Neural cell (in vitro differentiated cells): ENCODE results near the gene MCL1. TPM values are rescaled to one million over a fixed set of nuclear protein-coding genes. Genes with fewer than 3 reads are reported as not detected.

Source experiments
- H2AFZ ChIP-seq: fragments of 200-600, 300-800 bp; sonication (generic), shearing (Covaris generic); 2 replicates; pipeline ENCODE4 v1.6.0; 2014; ENCODE audit warnings: low read depth, mild to moderate bottlenecking, antibody characterized with exemption, low read length, moderate library complexity
- H3F3A ChIP-seq: fragments of 200-600 bp; shearing (Covaris generic); 2 replicates; pipeline ENCODE4 v1.6.1; 2016; ENCODE audit warnings: mild to moderate bottlenecking, moderate library complexity, mixed read lengths, antibody characterized with exemption, low read length; ENCODE audit not compliant: insufficient read depth, poor library complexity, severe bottlenecking
- H3K27ac ChIP-seq: fragments of 200-600, 300-800 bp; sonication (generic), shearing (Covaris generic); 2 replicates; pipeline ENCODE4 v1.5.1; 2014; ENCODE audit warnings: mild to moderate bottlenecking, low read length, moderate library complexity
- H3K27me3 ChIP-seq: fragments of 300-800, 200-600 bp; sonication (generic), shearing (Covaris generic); 2 replicates; pipeline ENCODE4 v1.6.0; 2014; ENCODE audit warnings: mild to moderate bottlenecking, low read depth, low read length, moderate library complexity; ENCODE audit not compliant: insufficient read depth
- H3K36me3 ChIP-seq: fragments of 300-800, 200-600 bp; sonication (generic), shearing (Covaris generic); 2 replicates; pipeline ENCODE4 v1.5.1; 2014; ENCODE audit warnings: mild to moderate bottlenecking, antibody characterized with exemption, low read length, moderate library complexity; ENCODE audit not compliant: insufficient read depth
- H3K4me2 ChIP-seq: fragments of 300-800, 200-600 bp; sonication (generic), shearing (Covaris generic); 2 replicates; pipeline ENCODE4 v1.6.0; 2014; ENCODE audit warnings: mild to moderate bottlenecking, low read length
- H3K4me3 ChIP-seq: fragments of 300-800, 200-600 bp; sonication (generic), shearing (Covaris generic); 2 replicates; pipeline ENCODE4 v1.5.1; 2014; ENCODE audit warnings: mild to moderate bottlenecking, low read length, moderate library complexity
- H3K79me2 ChIP-seq: fragments of 200-600 bp; shearing (Covaris generic); replicated peaks from 2 replicates; pipeline ENCODE4 v1.6.0; 2014; ENCODE audit warnings: mild to moderate bottlenecking, low read length, moderate library complexity; ENCODE audit not compliant: insufficient read depth
- H3K9ac ChIP-seq: fragments of 300-800, 200-600 bp; sonication (generic), shearing (Covaris generic); 2 replicates; pipeline ENCODE4 v1.6.1; 2016; ENCODE audit warnings: mild to moderate bottlenecking, low read length, mixed read lengths
- H3K9me2 ChIP-seq: fragments of 200-600 bp; shearing (Covaris generic); 2 replicates; pipeline ENCODE4 v1.6.1; 2016; ENCODE audit warnings: mild to moderate bottlenecking, low read length, mixed read lengths; ENCODE audit not compliant: insufficient read depth
- H3K9me3 ChIP-seq: fragments of 200-600, 300-800 bp; sonication (generic), shearing (Covaris generic); 2 replicates; pipeline ENCODE4 v1.6.1; 2016; ENCODE audit warnings: mild to moderate bottlenecking, mixed run types, low read length, moderate library complexity, mixed read lengths
- H4K20me1 ChIP-seq: fragments of 200-600 bp; shearing (Covaris generic); 2 replicates; pipeline ENCODE4 v1.6.1; 2016; ENCODE audit warnings: mild to moderate bottlenecking, mixed run types; ENCODE audit not compliant: insufficient read depth
- EP300 ChIP-seq: fragments of 450-650 bp; conservative IDR thresholded peaks from 2 replicates; pipeline ENCODE4 v1.6.1; 2014; ENCODE audit warnings: antibody characterized with exemption, mild to moderate bottlenecking, moderate library complexity; ENCODE audit not compliant: poor library complexity, severe bottlenecking
- EZH2 ChIP-seq: fragments of 200-600, 300-800 bp; shearing (Covaris generic), sonication (generic); IDR thresholded peaks from 2 replicates; pipeline ENCODE4 v1.6.1; 2014; ENCODE audit warnings: antibody characterized with exemption, low read length, borderline replicate concordance, mild to moderate bottlenecking; ENCODE audit not compliant: insufficient read depth, poor library complexity, severe bottlenecking
- MXI1 ChIP-seq: fragments of 450-650 bp; conservative IDR thresholded peaks from 2 replicates; pipeline ENCODE4 v1.6.1; 2014; ENCODE audit warnings: antibody characterized with exemption, mild to moderate bottlenecking; ENCODE audit not compliant: poor library complexity, severe bottlenecking
- POLR2AphosphoS5 ChIP-seq: IDR thresholded peaks from 2 replicates; pipeline ENCODE4 v1.6.1; 2012
- RAD21 ChIP-seq: fragments of 450-650 bp; conservative IDR thresholded peaks from 2 replicates; pipeline ENCODE4 v1.6.1; 2014; ENCODE audit warnings: antibody characterized with exemption, mild to moderate bottlenecking, moderate library complexity
- SMC3 ChIP-seq: fragments of 450-650 bp; conservative IDR thresholded peaks from 2 replicates; pipeline ENCODE4 v1.6.1; 2014; ENCODE audit warnings: antibody characterized with exemption, mild to moderate bottlenecking, moderate library complexity; ENCODE audit not compliant: poor library complexity
- TAF1 ChIP-seq: IDR thresholded peaks from 2 replicates; pipeline ENCODE4 v1.6.1; 2012; ENCODE audit warnings: low read depth
- polyA plus RNA-seq: library from polyadenylated mRNA; depleted of rRNA; stranded (reverse); fragments of >200 nt; gene quantifications from 2 replicates; pipeline ENCODE4 v1.2.3, GENCODE V29; 2014
- TF ChIP-seq, protein P1 (sequence below): IDR thresholded peaks from 2 replicates; pipeline ENCODE4 v1.6.1; 2012; ENCODE audit warnings: borderline replicate concordance
- TF ChIP-seq, protein P2 (sequence below): fragments of 450-650 bp; IDR thresholded peaks from 2 replicates; pipeline ENCODE4 v1.5.1; 2014; ENCODE audit warnings: antibody characterized with exemption, mild to moderate bottlenecking, moderate library complexity; ENCODE audit not compliant: poor library complexity, severe bottlenecking

The MCL1 gene
- polyA plus RNA-seq, 1 donor from 2014 or later = 171 TPM

DNA sequence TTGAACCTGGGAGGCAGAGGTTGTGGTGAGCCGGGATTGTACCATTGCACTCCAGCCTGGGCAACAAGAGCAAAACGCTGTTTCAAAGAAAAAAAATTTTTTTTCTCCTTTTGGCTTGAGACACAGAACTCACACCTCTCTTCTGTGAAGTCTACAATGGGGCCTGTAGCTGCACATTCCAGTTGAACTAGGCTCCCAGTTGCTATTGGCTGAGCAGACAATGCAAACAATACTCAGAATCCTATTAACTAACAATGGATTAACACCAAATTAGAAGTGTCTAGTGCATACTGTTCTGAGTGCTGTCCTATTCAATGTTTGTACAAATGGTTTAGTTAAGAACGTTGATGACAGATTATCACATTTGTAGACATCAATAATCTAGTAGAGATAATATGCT is 17.6 kb upstream of the MCL1 start:
- H3K27me3 ChIP-seq = no peaks in the 10 kb centered on the region
- H3K36me3 ChIP-seq = no peaks in the 10 kb centered on the region
- no peak overlapping the region for H3K4me2 ChIP-seq
- no peaks in the 10 kb centered on the region for H3K9me2 ChIP-seq
- no peaks in the 10 kb centered on the region for H4K20me1 ChIP-seq
- no peak overlapping the region for H3K27ac ChIP-seq
- no peaks in the 10 kb centered on the region for H3K79me2 ChIP-seq
- no peak overlapping the region for H2AFZ ChIP-seq
- no peaks in the 10 kb centered on the region for H3F3A ChIP-seq
- H3K9me3 ChIP-seq = no peaks in the 10 kb centered on the region
- TF ChIP-seq SMC3 (no peak), EP300 (no peak)
- TF ChIP-seq, protein P1, sequence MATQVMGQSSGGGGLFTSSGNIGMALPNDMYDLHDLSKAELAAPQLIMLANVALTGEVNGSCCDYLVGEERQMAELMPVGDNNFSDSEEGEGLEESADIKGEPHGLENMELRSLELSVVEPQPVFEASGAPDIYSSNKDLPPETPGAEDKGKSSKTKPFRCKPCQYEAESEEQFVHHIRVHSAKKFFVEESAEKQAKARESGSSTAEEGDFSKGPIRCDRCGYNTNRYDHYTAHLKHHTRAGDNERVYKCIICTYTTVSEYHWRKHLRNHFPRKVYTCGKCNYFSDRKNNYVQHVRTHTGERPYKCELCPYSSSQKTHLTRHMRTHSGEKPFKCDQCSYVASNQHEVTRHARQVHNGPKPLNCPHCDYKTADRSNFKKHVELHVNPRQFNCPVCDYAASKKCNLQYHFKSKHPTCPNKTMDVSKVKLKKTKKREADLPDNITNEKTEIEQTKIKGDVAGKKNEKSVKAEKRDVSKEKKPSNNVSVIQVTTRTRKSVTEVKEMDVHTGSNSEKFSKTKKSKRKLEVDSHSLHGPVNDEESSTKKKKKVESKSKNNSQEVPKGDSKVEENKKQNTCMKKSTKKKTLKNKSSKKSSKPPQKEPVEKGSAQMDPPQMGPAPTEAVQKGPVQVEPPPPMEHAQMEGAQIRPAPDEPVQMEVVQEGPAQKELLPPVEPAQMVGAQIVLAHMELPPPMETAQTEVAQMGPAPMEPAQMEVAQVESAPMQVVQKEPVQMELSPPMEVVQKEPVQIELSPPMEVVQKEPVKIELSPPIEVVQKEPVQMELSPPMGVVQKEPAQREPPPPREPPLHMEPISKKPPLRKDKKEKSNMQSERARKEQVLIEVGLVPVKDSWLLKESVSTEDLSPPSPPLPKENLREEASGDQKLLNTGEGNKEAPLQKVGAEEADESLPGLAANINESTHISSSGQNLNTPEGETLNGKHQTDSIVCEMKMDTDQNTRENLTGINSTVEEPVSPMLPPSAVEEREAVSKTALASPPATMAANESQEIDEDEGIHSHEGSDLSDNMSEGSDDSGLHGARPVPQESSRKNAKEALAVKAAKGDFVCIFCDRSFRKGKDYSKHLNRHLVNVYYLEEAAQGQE = no peak
- no peak overlapping the region for H3K4me3 ChIP-seq
- H3K9ac ChIP-seq = no peak overlapping the region

DNA sequence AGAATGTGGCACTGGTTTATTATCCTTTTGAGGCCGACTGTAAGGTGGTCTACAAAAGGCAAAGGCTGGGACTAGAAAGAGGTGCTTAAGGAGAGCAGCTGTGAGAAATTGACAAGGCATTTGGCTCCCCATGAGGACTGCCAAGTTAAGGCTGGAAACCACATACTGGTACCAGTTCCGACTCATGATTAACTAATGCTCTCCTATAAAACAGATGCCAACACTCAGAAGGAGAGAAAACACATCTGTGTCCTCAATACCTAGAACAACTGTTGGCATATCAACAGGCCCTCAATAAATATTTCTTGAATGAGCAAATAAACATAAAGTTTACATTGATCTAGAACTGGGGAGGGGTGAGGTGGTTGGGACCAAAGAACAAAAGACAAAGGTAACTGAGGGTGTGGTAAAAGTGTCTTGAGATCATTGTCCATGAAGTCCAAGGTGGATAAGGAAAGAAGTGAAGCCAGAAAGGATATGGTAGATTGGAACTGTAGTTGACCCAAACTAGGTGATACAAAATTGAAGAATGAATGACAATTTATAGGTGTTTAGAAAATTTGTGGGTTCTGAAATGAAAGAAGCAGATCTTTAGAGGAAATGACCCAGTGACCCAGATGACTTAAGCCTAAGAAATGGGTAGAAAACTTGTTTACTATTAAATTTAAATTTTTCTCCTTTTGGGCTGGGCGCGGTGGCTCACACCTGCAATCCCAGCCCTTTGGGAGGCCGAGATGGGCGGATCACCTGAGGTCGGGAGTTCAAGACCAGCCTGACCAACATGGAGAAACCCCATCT is 16.9 kb upstream of the MCL1 start:
- H3K9me2 ChIP-seq = no peaks in the 10 kb centered on the region
- H3K36me3 ChIP-seq = no peaks in the 10 kb centered on the region
- no peaks in the 10 kb centered on the region for H3K9me3 ChIP-seq
- no peak overlapping the region for H3K27ac ChIP-seq
- H2AFZ ChIP-seq = no peak overlapping the region
- TF ChIP-seq, protein P2, sequence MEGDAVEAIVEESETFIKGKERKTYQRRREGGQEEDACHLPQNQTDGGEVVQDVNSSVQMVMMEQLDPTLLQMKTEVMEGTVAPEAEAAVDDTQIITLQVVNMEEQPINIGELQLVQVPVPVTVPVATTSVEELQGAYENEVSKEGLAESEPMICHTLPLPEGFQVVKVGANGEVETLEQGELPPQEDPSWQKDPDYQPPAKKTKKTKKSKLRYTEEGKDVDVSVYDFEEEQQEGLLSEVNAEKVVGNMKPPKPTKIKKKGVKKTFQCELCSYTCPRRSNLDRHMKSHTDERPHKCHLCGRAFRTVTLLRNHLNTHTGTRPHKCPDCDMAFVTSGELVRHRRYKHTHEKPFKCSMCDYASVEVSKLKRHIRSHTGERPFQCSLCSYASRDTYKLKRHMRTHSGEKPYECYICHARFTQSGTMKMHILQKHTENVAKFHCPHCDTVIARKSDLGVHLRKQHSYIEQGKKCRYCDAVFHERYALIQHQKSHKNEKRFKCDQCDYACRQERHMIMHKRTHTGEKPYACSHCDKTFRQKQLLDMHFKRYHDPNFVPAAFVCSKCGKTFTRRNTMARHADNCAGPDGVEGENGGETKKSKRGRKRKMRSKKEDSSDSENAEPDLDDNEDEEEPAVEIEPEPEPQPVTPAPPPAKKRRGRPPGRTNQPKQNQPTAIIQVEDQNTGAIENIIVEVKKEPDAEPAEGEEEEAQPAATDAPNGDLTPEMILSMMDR = no peak
- TF ChIP-seq MXI1 = no peak
- no peak for TF ChIP-seq EZH2
- TF ChIP-seq RAD21 = no peak
- no peak for TF ChIP-seq SMC3
- TF ChIP-seq EP300 = no peak
- TF ChIP-seq, protein P1 = no peak
- no peak for TF ChIP-seq POLR2AphosphoS5
- no peak for TF ChIP-seq TAF1
- no peaks in the 10 kb centered on the region for H4K20me1 ChIP-seq
- H3K79me2 ChIP-seq = no peaks in the 10 kb centered on the region
- no peak overlapping the region for H3K9ac ChIP-seq
- H3F3A ChIP-seq = no peaks in the 10 kb centered on the region
- no peak overlapping the region for H3K4me3 ChIP-seq
- no peak overlapping the region for H3K4me2 ChIP-seq
- H3K27me3 ChIP-seq = no peaks in the 10 kb centered on the region
